ENCODE results near the gene UVRAG.

The UVRAG gene

GRCh38 chr11:75814677-75815344 lies at the start of gene UVRAG:
Gene UVRAG, plus strand, starts transcription at chr11:75815210. Its CDS starts 198 bp downstream, at chr11:75815408.
- in situ Hi-C loops (cut with MboI; ENCODE audit: low sequenced_read_pairs), result no loop called here

GRCh38 chr11:75766443-75767227 lies 48.4 kb upstream of the UVRAG start:
- in situ Hi-C loops (cut with MboI; ENCODE audit: low sequenced_read_pairs), result no loop called here

- in situ Hi-C loops (cut with MboI; ENCODE audit: low sequenced_read_pairs), result no loop called here
Measured at GRCh38 chr11:75767228-75767572, 47.8 kb upstream of the UVRAG start.

GRCh38 chr11:75767793-75768111 lies 47.3 kb upstream of the UVRAG start:
- in situ Hi-C loops (cut with MboI; ENCODE audit: low sequenced_read_pairs), result no loop called here

GRCh38 chr11:75768112-75768908 lies 46.7 kb upstream of the UVRAG start, which contains the start of gene DGAT2:
Gene DGAT2, plus strand, starts transcription at chr11:75768778. Its CDS starts 214 bp downstream, at chr11:75768992.
- in situ Hi-C loops (cut with MboI; ENCODE audit: low sequenced_read_pairs), result no loop called here

- in situ Hi-C loops (cut with MboI; ENCODE audit: low sequenced_read_pairs), result no loop called here
Measured at GRCh38 chr11:75768909-75769771, 45.9 kb upstream of the UVRAG start.

GRCh38 chr11:75770102-75770501 lies 44.9 kb upstream of the UVRAG start:
- in situ Hi-C loops (cut with MboI; ENCODE audit: low sequenced_read_pairs), result no loop called here

GRCh38 chr11:75771646-75772410 lies 43.2 kb upstream of the UVRAG start:
- in situ Hi-C loops (cut with MboI; ENCODE audit: low sequenced_read_pairs), result no loop called here

GRCh38 chr11:75773595-75774353 lies 41.2 kb upstream of the UVRAG start:
- in situ Hi-C loops (cut with MboI; ENCODE audit: low sequenced_read_pairs), result no loop called here

- in situ Hi-C loops (cut with MboI; ENCODE audit: low sequenced_read_pairs), result no loop called here
Measured at GRCh38 chr11:75775056-75775455, 40.0 kb upstream of the UVRAG start.

- in situ Hi-C loops (cut with MboI; ENCODE audit: low sequenced_read_pairs), result no loop called here
Measured at GRCh38 chr11:75776546-75776945, 38.5 kb upstream of the UVRAG start.

- in situ Hi-C loops (cut with MboI; ENCODE audit: low sequenced_read_pairs), result no loop called here
Measured at GRCh38 chr11:75777461-75778110, 37.4 kb upstream of the UVRAG start.

GRCh38 chr11:75778962-75779361 lies 36.0 kb upstream of the UVRAG start:
- in situ Hi-C loops (cut with MboI; ENCODE audit: low sequenced_read_pairs), result no loop called here

GRCh38 chr11:75779960-75780359 lies 35.0 kb upstream of the UVRAG start:
- in situ Hi-C loops (cut with MboI; ENCODE audit: low sequenced_read_pairs), result no loop called here

- in situ Hi-C loops (cut with MboI; ENCODE audit: low sequenced_read_pairs), result no loop called here
Measured at GRCh38 chr11:75780888-75781287, 34.1 kb upstream of the UVRAG start.

GRCh38 chr11:75781296-75781695 lies 33.7 kb upstream of the UVRAG start:
- in situ Hi-C loops (cut with MboI; ENCODE audit: low sequenced_read_pairs), result no loop called here

GRCh38 chr11:75781831-75782230 lies 33.2 kb upstream of the UVRAG start:
- in situ Hi-C loops (cut with MboI; ENCODE audit: low sequenced_read_pairs), result no loop called here

GRCh38 chr11:75782540-75783263 lies 32.3 kb upstream of the UVRAG start:
- in situ Hi-C loops (cut with MboI; ENCODE audit: low sequenced_read_pairs), result no loop called here

Data from hTERT RPE-1 (cell line).